Liver (tissue), 9 donors: Measurements from ENCODE around the gene FADD. TPM values are rescaled to one million over a fixed set of nuclear protein-coding genes. Genes with fewer than 3 reads are reported as not detected.

ENCODE experiments used
- DNase-seq: peaks from one replicate; pipeline ENCODE4 v3.0.0-alpha.2; 2017; ENCODE audit warnings: low spot score
- H3K27ac ChIP-seq, 2 donors: one replicate each; pipeline ENCODE4 v1.7.0; 2013; ENCODE audit warnings: inconsistent platforms in 2 of 2, low read length in 2 of 2, control low read depth in 1 of 2, low read depth in 1 of 2, mild to moderate bottlenecking in 1 of 2
- H3K27me3 ChIP-seq, 4 donors: one replicate each; pipeline versions ENCODE4 v1.6.1 to v1.7.0; 2013; ENCODE audit warnings: low read length in 3 of 4, inconsistent platforms in 1 of 4, mild to moderate bottlenecking in 1 of 4, moderate library complexity in 1 of 4; ENCODE audit not compliant: control insufficient read depth in 4 of 4, insufficient read depth in 4 of 4
- H3K36me3 ChIP-seq, 4 donors: one replicate each; pipeline versions ENCODE4 v1.6.1 to v1.7.0; 2013; ENCODE audit warnings: low read length in 3 of 4, mild to moderate bottlenecking in 3 of 4, low read depth in 1 of 4, moderate library complexity in 1 of 4; ENCODE audit not compliant: control insufficient read depth in 4 of 4, insufficient read depth in 3 of 4
- H3K4me1 ChIP-seq, 4 donors: one replicate each; pipeline versions ENCODE4 v1.6.1 to v1.7.0; 2013; ENCODE audit warnings: low read length in 3 of 4, mild to moderate bottlenecking in 3 of 4, moderate library complexity in 1 of 4; ENCODE audit not compliant: control insufficient read depth in 4 of 4, insufficient read depth in 4 of 4
- H3K4me3 ChIP-seq, 3 donors: one replicate each; pipeline versions ENCODE4 v1.6.1 to v1.7.0; 2013; ENCODE audit warnings: low read length in 3 of 3, control low read depth in 1 of 3, low read depth in 1 of 3, mild to moderate bottlenecking in 1 of 3
- H3K9ac ChIP-seq, 2 donors: one replicate each; pipeline ENCODE4 v1.7.0; 2013; ENCODE audit warnings: low read length in 2 of 2, mild to moderate bottlenecking in 2 of 2, moderate library complexity in 2 of 2, control low read depth in 1 of 2, low read depth in 1 of 2
- H3K9me3 ChIP-seq, 4 donors: one replicate each; pipeline versions ENCODE4 v1.6.1 to v1.7.0; 2013; ENCODE audit warnings: low read length in 3 of 4; ENCODE audit not compliant: control insufficient read depth in 4 of 4
- EGR1 ChIP-seq, 2 donors: IDR thresholded peaks; 2 replicates each; pipeline ENCODE4 v1.6.1; 2016 to 2018; ENCODE audit warnings: antibody characterized with exemption in 2 of 2, low read depth in 2 of 2
- FOXA1 ChIP-seq: IDR thresholded peaks from 2 replicates; pipeline ENCODE4 v1.6.1; 2016; ENCODE audit warnings: antibody characterized with exemption
- GABPA ChIP-seq, 2 donors: IDR thresholded peaks in 1 of 2; conservative IDR thresholded peaks in 1 of 2; 2 replicates each; pipeline ENCODE4 v1.6.1; 2016; ENCODE audit warnings: antibody characterized with exemption in 2 of 2, mild to moderate bottlenecking in 1 of 2, moderate library complexity in 1 of 2
- HNF4A ChIP-seq, 2 donors: conservative IDR thresholded peaks; 2 replicates each; pipeline ENCODE4 v1.6.1; 2016; ENCODE audit warnings: antibody characterized with exemption in 2 of 2, mild to moderate bottlenecking in 2 of 2
- HNF4G ChIP-seq: IDR thresholded peaks from 2 replicates; pipeline ENCODE4 v1.6.1; 2016; ENCODE audit warnings: antibody characterized with exemption
- JUND ChIP-seq, 2 donors: IDR thresholded peaks; 2 replicates each; pipeline ENCODE4 v1.6.1; 2016; ENCODE audit warnings: antibody characterized with exemption in 2 of 2
- MAX ChIP-seq: IDR thresholded peaks from 2 replicates; pipeline ENCODE4 v1.6.1; 2016; ENCODE audit warnings: antibody characterized with exemption
- NR2F2 ChIP-seq: IDR thresholded peaks from 2 replicates; pipeline ENCODE4 v1.6.1; 2016; ENCODE audit warnings: antibody characterized with exemption
- RAD21 ChIP-seq, 2 donors: IDR thresholded peaks; 2 replicates each; pipeline ENCODE4 v1.6.1; 2016; ENCODE audit warnings: antibody characterized with exemption in 2 of 2, mild to moderate bottlenecking in 2 of 2
- REST ChIP-seq: IDR thresholded peaks from 2 replicates; pipeline ENCODE4 v1.6.1; 2016; ENCODE audit warnings: antibody characterized with exemption, mild to moderate bottlenecking
- RXRA ChIP-seq, 2 donors: IDR thresholded peaks; 2 replicates each; pipeline ENCODE4 v1.6.1; 2017 to 2018; ENCODE audit warnings: antibody characterized with exemption in 2 of 2, mild to moderate bottlenecking in 1 of 2
- SP1 ChIP-seq: IDR thresholded peaks from 2 replicates; pipeline ENCODE4 v1.6.1; 2018; ENCODE audit warnings: antibody characterized with exemption, mild to moderate bottlenecking
- TAF1 ChIP-seq: conservative IDR thresholded peaks from 2 replicates; pipeline ENCODE4 v1.6.1; 2016; ENCODE audit warnings: antibody characterized with exemption, mild to moderate bottlenecking
- YY1 ChIP-seq: IDR thresholded peaks from 2 replicates; pipeline ENCODE4 v1.6.1; 2016; ENCODE audit warnings: antibody characterized with exemption, mild to moderate bottlenecking
- ZBTB33 ChIP-seq: IDR thresholded peaks from 2 replicates; pipeline ENCODE4 v1.6.1; 2016; ENCODE audit warnings: antibody characterized with exemption
- WGBS: extraction: QIAGEN DNeasy Blood & Tissue Kit; methylation state at CpG from one replicate; pipeline ENCODE4 v1.1.7; 2013; 5-methylcytosine and 5-hydroxymethylcytosine counted together
- polyA plus RNA-seq, 2 donors: library from polyadenylated mRNA; stranded (reverse) in 1 of 2; unstranded in 1 of 2; fragments of 200-250 nt in 1 of 2; fragments of >200 nt in 1 of 2; fragmentation: Nextera tagmentation in 1 of 2; extraction: Ambion mirVana in 1 of 2; gene quantifications; one replicate each; pipeline versions ENCODE4 v1.2.1 to v1.2.3, GENCODE V29; 2013 to 2015
- total RNA-seq, 2 donors: library from RNA; depleted of rRNA; stranded (reverse); fragments of >200 nt; gene quantifications; one replicate each; pipeline ENCODE4 v1.2.3, GENCODE V29; 2014
- donor health status: healthy.
- donor health status: healthy.
- donor health status: healthy.
- donor health status: healthy.
- donor health status: healthy.

The FADD gene
- total and polyA plus RNA-seq, 4 donors = 1.8 to 17.3 (median 14.8) TPM

GRCh38 chr11:70250876-70251658, 48.0 kb downstream of the FADD start:
- 86% methylated on average over 16 of the region's 16 CpGs for WGBS
- no peak overlapping the region for H3K9ac ChIP-seq
- no peak for TF ChIP-seq HNF4G
- no peak for TF ChIP-seq FOXA1
- no peak for TF ChIP-seq SP1
- no peak for TF ChIP-seq RAD21 (IDR thresholded peaks at IDR 0.05)
- TF ChIP-seq ZBTB33 = no peak
- no peak for TF ChIP-seq EGR1 (IDR thresholded peaks at IDR 0.05; ENCODE audit: low read depth in 2 of 2)
- no peak for TF ChIP-seq YY1
- no peak for TF ChIP-seq NR2F2
- TF ChIP-seq TAF1 = no peak
- TF ChIP-seq GABPA (IDR thresholded peaks at IDR 0.05 in 1 of 2, conservative IDR thresholded peaks at IDR 0.05 in 1 of 2) = no peak
- no peak for TF ChIP-seq JUND (IDR thresholded peaks at IDR 0.05)
- TF ChIP-seq HNF4A (conservative IDR thresholded peaks at IDR 0.05) = no peak
- no peak for TF ChIP-seq RXRA (IDR thresholded peaks at IDR 0.05)
- no peak for TF ChIP-seq MAX
- no peak for TF ChIP-seq REST
- no peak overlapping the region for H3K27ac ChIP-seq
- H3K4me3 ChIP-seq = no peak overlapping the region
- no peak for DNase-seq
- no peaks in the 10 kb centered on the region for H3K4me1 ChIP-seq
- no peaks in the 10 kb centered on the region for H3K36me3 ChIP-seq
- no peaks in the 10 kb centered on the region for H3K9me3 ChIP-seq
- H3K27me3 ChIP-seq = no peaks in the 10 kb centered on the region

- no peaks in the 10 kb centered on the region for H3K27me3 ChIP-seq
- no peaks in the 10 kb centered on the region for H3K36me3 ChIP-seq
- no peak for TF ChIP-seq REST
- no peak for TF ChIP-seq YY1
- no peak overlapping the region for H3K27ac ChIP-seq
- no peaks in the 10 kb centered on the region for H3K4me1 ChIP-seq
- no peak for DNase-seq
- no peak overlapping the region for H3K9ac ChIP-seq
- no peak overlapping the region for H3K4me3 ChIP-seq
- 86% methylated on average over 21 of the region's 21 CpGs for WGBS
- no peaks in the 10 kb centered on the region for H3K9me3 ChIP-seq
Measured at GRCh38 chr11:70251659-70252321, 48.7 kb downstream of the FADD start.
